HepG2 (cell line): ENCODE results near the gene ESYT1. TPM values are rescaled to one million over a fixed set of nuclear protein-coding genes. Genes with fewer than 3 reads are reported as not detected.

Experiments used
- ATAC-seq: fragments of 200-7000 bp; cut with Tn5 transposase; 3 replicates; pipeline ENCODE4 v1.9.1; 2020; ENCODE audit warnings: mild to moderate bottlenecking, moderate library complexity
- BruUV-seq: library from RNA; stranded (reverse); fragments of 400-500 nt; replicated peaks from 2 replicates; lab custom pipeline; 2021; lab: Mats Ljungman, UMichigan
- CTCF ChIA-PET: fragments of 300-600 bp; formaldehyde crosslinking; extraction: SDS; loops from one replicate; lab custom pipeline; 2021; ENCODE audit warnings: low total read pairs, inconsistent platforms, low intra/inter-chr PET ratio; lab: Yijun Ruan, JAX
- POLR2A ChIA-PET: fragments of 350-600 bp; sonication (Branson Sonifier 250); formaldehyde crosslinking; loops from one replicate; lab custom pipeline; 2020; ENCODE audit warnings: antibody characterized with exemption, inconsistent platforms; lab: Yijun Ruan, JAX
- DNase-seq: peaks from one replicate; pipeline ENCODE4 v3.0.0-alpha.2; 2015; ENCODE audit warnings: low spot score
- FAIRE-seq: peaks from 3 replicates; lab custom pipeline; 2011; peaks lifted over from hg19 to GRCh38; lab: Jason Lieb, UNC
- H2AFZ ChIP-seq: one replicate; pipeline ENCODE4 v1.6.1; 2011; ENCODE audit warnings: low read length, inconsistent platforms
- H3K27ac ChIP-seq: fragments of 300-600 bp; 3 replicates; pipeline ENCODE4 v1.8.0; 2011; ENCODE audit warnings: mixed run types, mild to moderate bottlenecking, mixed read lengths, low read length, inconsistent platforms; ENCODE audit not compliant: insufficient read depth; ENCODE audit errors: extremely low read length
- H3K27me3 ChIP-seq, 2 experiments: fragments of 200-600 bp in 1 of 2; 2 replicates in 1 of 2; 3 replicates in 1 of 2; pipeline versions ENCODE4 v1.6.0 to v1.8.0; 2011; ENCODE audit warnings: low read length in 2 of 2, mild to moderate bottlenecking in 2 of 2, moderate library complexity in 2 of 2, inconsistent platforms in 1 of 2; ENCODE audit not compliant: insufficient read depth in 2 of 2, control insufficient read depth in 1 of 2
- H3K36me3 ChIP-seq, 2 experiments: fragments of 200-600 bp in 1 of 2; replicated peaks in 1 of 2; 2 replicates in 1 of 2; 3 replicates in 1 of 2; pipeline versions ENCODE4 v1.5.1 to v1.8.0; 2011; ENCODE audit warnings: low read length in 2 of 2, inconsistent platforms in 1 of 2; ENCODE audit not compliant: insufficient read depth in 2 of 2, control insufficient read depth in 1 of 2
- H3K4me1 ChIP-seq: 2 replicates; pipeline ENCODE4 v1.5.1; 2012; ENCODE audit warnings: low read length, inconsistent platforms; ENCODE audit not compliant: insufficient read depth
- H3K4me2 ChIP-seq: 2 replicates; pipeline ENCODE4 v1.6.0; 2011; ENCODE audit warnings: low read depth, low read length, inconsistent platforms
- H3K4me3 ChIP-seq, 3 experiments: fragments of 200-600 bp in 1 of 3; sonication (generic), shearing (Covaris generic) in 1 of 3; replicated peaks in 1 of 3; 2 replicates each; pipeline ENCODE4 v1.5.1; 2011 to 2016; ENCODE audit warnings: low read length in 3 of 3, inconsistent platforms in 2 of 3, low read depth in 2 of 3, mild to moderate bottlenecking in 2 of 3, control low read depth in 1 of 3, mixed read lengths in 1 of 3; ENCODE audit not compliant: insufficient read depth in 1 of 3
- H3K79me2 ChIP-seq: one replicate; pipeline ENCODE4 v1.6.1; 2011; ENCODE audit warnings: low read length, inconsistent platforms; ENCODE audit not compliant: insufficient read depth
- H3K9ac ChIP-seq: 2 replicates; pipeline ENCODE4 v1.6.0; 2011; ENCODE audit warnings: mild to moderate bottlenecking, low read depth, low read length, inconsistent platforms; ENCODE audit not compliant: insufficient read depth
- H3K9me3 ChIP-seq: 2 replicates; pipeline ENCODE4 v1.5.1; 2012; ENCODE audit warnings: mild to moderate bottlenecking, low read length
- H4K20me1 ChIP-seq: 2 replicates; pipeline ENCODE4 v1.6.0; 2011; ENCODE audit warnings: inconsistent platforms, mild to moderate bottlenecking, low read length, moderate library complexity; ENCODE audit not compliant: insufficient read depth
- ELF1 ChIP-seq: sonication (generic); formaldehyde crosslinking; IDR thresholded peaks from 2 replicates; pipeline ENCODE4 v1.4.0; 2020; ENCODE audit warnings: missing genetic modification reagents
- GATA4 ChIP-seq: sonication (generic); IDR thresholded peaks from 2 replicates; pipeline ENCODE4 v1.6.1; 2016; ENCODE audit warnings: antibody characterized with exemption, low read depth, borderline replicate concordance
- GTF3A ChIP-seq: sonication (generic); formaldehyde crosslinking; conservative IDR thresholded peaks from 2 replicates; pipeline ENCODE4 v1.4.0; 2020; ENCODE audit warnings: mild to moderate bottlenecking, missing genetic modification reagents
- GZF1 ChIP-seq: sonication (generic); formaldehyde crosslinking; IDR thresholded peaks from 2 replicates; pipeline ENCODE4 v1.5.1; 2020; ENCODE audit warnings: mild to moderate bottlenecking, missing genetic modification reagents
- HMGA1 ChIP-seq: sonication (generic); formaldehyde crosslinking; conservative IDR thresholded peaks from 2 replicates; pipeline ENCODE4 v1.4.0; 2020; ENCODE audit warnings: missing genetic modification reagents
- MAF1 ChIP-seq: sonication (generic); formaldehyde crosslinking; IDR thresholded peaks from 2 replicates; pipeline ENCODE4 v1.5.0; 2020; ENCODE audit warnings: missing genetic modification reagents, borderline replicate concordance
- NFYC ChIP-seq: IDR thresholded peaks from 2 replicates; pipeline ENCODE4 v1.6.1; 2016; ENCODE audit warnings: missing genetic modification reagents, missing compliant biosample characterization
- RFXANK ChIP-seq: IDR thresholded peaks from 2 replicates; pipeline ENCODE4 v1.6.1; 2016
- ZNF10 ChIP-seq: sonication (generic); formaldehyde crosslinking; IDR thresholded peaks from 2 replicates; pipeline ENCODE4 v1.4.0; 2020; ENCODE audit warnings: mild to moderate bottlenecking, low read depth, missing genetic modification reagents, borderline replicate concordance
- ZNF20 ChIP-seq: sonication (generic); formaldehyde crosslinking; IDR thresholded peaks from 2 replicates; pipeline ENCODE4 v1.4.0; 2020; ENCODE audit warnings: mild to moderate bottlenecking, moderate library complexity, missing genetic modification reagents
- ZNF839 ChIP-seq: sonication (generic); formaldehyde crosslinking; IDR thresholded peaks from 2 replicates; pipeline ENCODE4 v1.4.0; 2020; ENCODE audit warnings: missing genetic modification reagents, mild to moderate bottlenecking, borderline replicate concordance
- ZSCAN20 ChIP-seq: sonication (generic); formaldehyde crosslinking; IDR thresholded peaks from 2 replicates; pipeline ENCODE4 v1.4.0; 2020; ENCODE audit warnings: missing genetic modification reagents, mild to moderate bottlenecking, borderline replicate concordance
- WGBS: methylation state at CpG from one replicate; pipeline ENCODE4 v1.1.6; 2017; ENCODE audit warnings: low lambda C conversion rate; 5-methylcytosine and 5-hydroxymethylcytosine counted together
- in situ Hi-C: cut with HindIII; loops from 2 replicates; pipeline ENCODE4 v1.10.0; 2017; ENCODE audit warnings: low pct_unique_long_range_greater_than_20kb; ENCODE audit not compliant: extremely low pct_ligation_motif_present
- intact Hi-C: fragments of 100-400 bp; cut with micrococcal nuclease; formaldehyde crosslinking; loops from one replicate; pipeline ENCODE4 v1.10.0; 2022; ENCODE audit not compliant: unreplicated experiment
- polyA plus RNA-seq, 8 experiments: library from polyadenylated mRNA; depleted of rRNA in 3 of 8; stranded (reverse) in 7 of 8; unstranded in 1 of 8; fragments of >200 nt; fragmentation: Illumina TruSeq in 4 of 8; extraction: Trizol in 4 of 8; gene quantifications; 2 replicates each; pipeline versions ENCODE4 v1.2.1 to v1.2.3, GENCODE V29; 2011 to 2016; ENCODE audit warnings: low read depth in 4 of 8, missing spikeins in 1 of 8, mixed read lengths in 1 of 8; ENCODE audit not compliant: insufficient read depth in 1 of 8
- total RNA-seq, 5 experiments: library from RNA; depleted of rRNA; stranded (reverse); fragments of >200 nt; fragmentation: Illumina TruSeq; extraction: Trizol; gene quantifications; 2 replicates each; pipeline ENCODE4 v1.2.3, GENCODE V29; 2016; ENCODE audit warnings: low read depth in 1 of 5
- TF ChIP-seq, protein P1 (sequence below): sonication (generic); formaldehyde crosslinking; IDR thresholded peaks from 2 replicates; pipeline ENCODE4 v1.8.1; 2022; ENCODE audit warnings: low read depth, mild to moderate bottlenecking, missing genetic modification reagents
- TF ChIP-seq, protein P2 (sequence below): sonication (generic); formaldehyde crosslinking; IDR thresholded peaks from 2 replicates; pipeline ENCODE4 v1.4.0; 2020; ENCODE audit warnings: missing genetic modification reagents, borderline replicate concordance
- TF ChIP-seq, protein P3 (sequence below): sonication (generic); formaldehyde crosslinking; IDR thresholded peaks from 2 replicates; pipeline ENCODE4 v1.5.0; 2020; ENCODE audit warnings: missing genetic modification reagents

ESYT1 gene
- total and polyA plus RNA-seq, 2 of the 13 experiments (the other 11 are each of a cell fraction or from before 2014, with no cell fraction given): 66.9 to 71.0 TPM

DNA sequence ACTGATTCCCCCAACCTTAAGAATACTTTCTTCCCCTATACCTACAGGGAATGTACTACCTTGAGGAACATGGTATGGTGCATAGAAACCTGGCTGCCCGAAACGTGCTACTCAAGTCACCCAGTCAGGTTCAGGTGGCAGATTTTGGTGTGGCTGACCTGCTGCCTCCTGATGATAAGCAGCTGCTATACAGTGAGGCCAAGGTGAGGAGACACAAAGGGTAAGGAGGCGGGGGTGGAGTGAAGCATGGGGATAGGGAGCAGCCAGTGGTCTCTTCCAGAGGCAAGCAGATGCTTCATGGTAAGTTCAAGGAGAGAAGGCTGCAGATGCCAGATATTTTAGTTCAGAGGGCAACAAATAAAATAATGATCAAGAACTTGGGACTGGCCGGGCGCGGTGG is 30.3 kb upstream of the ESYT1 start:
- Histone ChIP-seq H3K4me2 (no peak overlapping the region), H3K9me3 (no peaks in the 10 kb centered on the region), H3K27me3 (no peaks in the 10 kb centered on the region), H3K79me2 (no peaks in the 10 kb centered on the region), H3K36me3 (peaks cover 52 to 91% of the 10 kb centered on the region in 2 experiments), H3K4me3 (no peak overlapping the region), H3K9ac (no peak overlapping the region), H4K20me1 (no peaks in the 10 kb centered on the region; the same call in 1 of the 2 replicates), H2AFZ (no peak overlapping the region), H3K27ac (no peak overlapping the region), H3K4me1 (no peaks in the 10 kb centered on the region)
- TF ChIP-seq MAF1: no peak
- TF ChIP-seq GATA4: no peak
- TF ChIP-seq, protein P1, sequence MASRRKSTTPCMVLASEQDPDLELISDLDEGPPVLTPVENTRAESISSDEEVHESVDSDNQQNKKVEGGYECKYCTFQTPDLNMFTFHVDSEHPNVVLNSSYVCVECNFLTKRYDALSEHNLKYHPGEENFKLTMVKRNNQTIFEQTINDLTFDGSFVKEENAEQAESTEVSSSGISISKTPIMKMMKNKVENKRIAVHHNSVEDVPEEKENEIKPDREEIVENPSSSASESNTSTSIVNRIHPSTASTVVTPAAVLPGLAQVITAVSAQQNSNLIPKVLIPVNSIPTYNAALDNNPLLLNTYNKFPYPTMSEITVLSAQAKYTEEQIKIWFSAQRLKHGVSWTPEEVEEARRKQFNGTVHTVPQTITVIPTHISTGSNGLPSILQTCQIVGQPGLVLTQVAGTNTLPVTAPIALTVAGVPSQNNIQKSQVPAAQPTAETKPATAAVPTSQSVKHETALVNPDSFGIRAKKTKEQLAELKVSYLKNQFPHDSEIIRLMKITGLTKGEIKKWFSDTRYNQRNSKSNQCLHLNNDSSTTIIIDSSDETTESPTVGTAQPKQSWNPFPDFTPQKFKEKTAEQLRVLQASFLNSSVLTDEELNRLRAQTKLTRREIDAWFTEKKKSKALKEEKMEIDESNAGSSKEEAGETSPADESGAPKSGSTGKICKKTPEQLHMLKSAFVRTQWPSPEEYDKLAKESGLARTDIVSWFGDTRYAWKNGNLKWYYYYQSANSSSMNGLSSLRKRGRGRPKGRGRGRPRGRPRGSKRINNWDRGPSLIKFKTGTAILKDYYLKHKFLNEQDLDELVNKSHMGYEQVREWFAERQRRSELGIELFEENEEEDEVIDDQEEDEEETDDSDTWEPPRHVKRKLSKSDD (CRISPR knock-in tag): no peak
- TF ChIP-seq, protein P2, sequence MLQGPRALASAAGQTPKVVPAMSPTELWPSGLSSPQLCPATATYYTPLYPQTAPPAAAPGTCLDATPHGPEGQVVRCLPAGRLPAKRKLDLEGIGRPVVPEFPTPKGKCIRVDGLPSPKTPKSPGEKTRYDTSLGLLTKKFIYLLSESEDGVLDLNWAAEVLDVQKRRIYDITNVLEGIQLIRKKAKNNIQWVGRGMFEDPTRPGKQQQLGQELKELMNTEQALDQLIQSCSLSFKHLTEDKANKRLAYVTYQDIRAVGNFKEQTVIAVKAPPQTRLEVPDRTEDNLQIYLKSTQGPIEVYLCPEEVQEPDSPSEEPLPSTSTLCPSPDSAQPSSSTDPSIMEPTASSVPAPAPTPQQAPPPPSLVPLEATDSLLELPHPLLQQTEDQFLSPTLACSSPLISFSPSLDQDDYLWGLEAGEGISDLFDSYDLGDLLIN (CRISPR knock-in tag): no peak
- no peak for TF ChIP-seq ELF1 (CRISPR knock-in tag)
- no peak for TF ChIP-seq GTF3A
- TF ChIP-seq RFXANK (CRISPR knock-in tag): no peak
- no peak for TF ChIP-seq HMGA1 (CRISPR knock-in tag)
- no peak for TF ChIP-seq ZNF839 (CRISPR knock-in tag)
- TF ChIP-seq ZSCAN20 (CRISPR knock-in tag): no peak
- no peak for TF ChIP-seq NFYC
- TF ChIP-seq GZF1 (CRISPR knock-in tag): no peak
- TF ChIP-seq, protein P3, sequence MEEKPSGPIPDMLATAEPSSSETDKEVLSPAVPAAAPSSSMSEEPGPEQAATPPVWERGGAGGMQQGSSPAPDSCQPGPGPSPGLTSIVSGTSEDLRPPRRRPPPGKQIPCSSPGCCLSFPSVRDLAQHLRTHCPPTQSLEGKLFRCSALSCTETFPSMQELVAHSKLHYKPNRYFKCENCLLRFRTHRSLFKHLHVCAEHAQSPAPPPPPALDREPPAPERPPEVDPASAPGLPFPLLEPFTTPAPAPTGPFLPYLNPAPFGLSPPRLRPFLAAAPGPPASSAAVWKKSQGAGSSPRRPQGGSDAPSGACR (CRISPR knock-in tag): no peak
- TF ChIP-seq ZNF20 (CRISPR knock-in tag): no peak
- TF ChIP-seq ZNF10 (CRISPR knock-in tag): no peak
- BruUV-seq: no TSS peak
- ChIA-PET POLR2A (interaction anchor here (1.6 to 5.1 kb wide), 2 partner anchors 10 to 16 kb away, joined by 5 to 37 read pairs; partner anchors contain the start of gene ERBB3), CTCF (no interaction called here)
- DNase-seq (no peak), ATAC-seq (no peak), FAIRE-seq (no peak)
- in situ Hi-C loops: no loop called here
- intact Hi-C loops: no loop called here
- WGBS: 96% methylated on average over 6 of the region's 6 CpGs
